Measurements from ENCODE around the gene KLHL18.

- TF ChIP-seq ELF4 (IDR thresholded peaks at IDR 0.05) (no peak), LEF1 (IDR thresholded peaks at IDR 0.05; ENCODE audit: borderline replicate concordance) (no peak), FOXM1 (IDR thresholded peaks at IDR 0.05; ENCODE audit: borderline replicate concordance) (no peak), ARNT (IDR thresholded peaks at IDR 0.05) (no peak), FOXA1 (IDR thresholded peaks at IDR 0.05) (no peak)
- TF ChIP-seq, protein P1, sequence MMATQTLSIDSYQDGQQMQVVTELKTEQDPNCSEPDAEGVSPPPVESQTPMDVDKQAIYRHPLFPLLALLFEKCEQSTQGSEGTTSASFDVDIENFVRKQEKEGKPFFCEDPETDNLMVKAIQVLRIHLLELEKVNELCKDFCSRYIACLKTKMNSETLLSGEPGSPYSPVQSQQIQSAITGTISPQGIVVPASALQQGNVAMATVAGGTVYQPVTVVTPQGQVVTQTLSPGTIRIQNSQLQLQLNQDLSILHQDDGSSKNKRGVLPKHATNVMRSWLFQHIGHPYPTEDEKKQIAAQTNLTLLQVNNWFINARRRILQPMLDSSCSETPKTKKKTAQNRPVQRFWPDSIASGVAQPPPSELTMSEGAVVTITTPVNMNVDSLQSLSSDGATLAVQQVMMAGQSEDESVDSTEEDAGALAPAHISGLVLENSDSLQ (IDR thresholded peaks at IDR 0.05): no peak
Measured at GRCh38 chr3:47359323-47359722, 76.6 kb downstream of the KLHL18 start.
